Measurements from ENCODE around the gene BCL2L15.

Gene BCL2L15

DNA sequence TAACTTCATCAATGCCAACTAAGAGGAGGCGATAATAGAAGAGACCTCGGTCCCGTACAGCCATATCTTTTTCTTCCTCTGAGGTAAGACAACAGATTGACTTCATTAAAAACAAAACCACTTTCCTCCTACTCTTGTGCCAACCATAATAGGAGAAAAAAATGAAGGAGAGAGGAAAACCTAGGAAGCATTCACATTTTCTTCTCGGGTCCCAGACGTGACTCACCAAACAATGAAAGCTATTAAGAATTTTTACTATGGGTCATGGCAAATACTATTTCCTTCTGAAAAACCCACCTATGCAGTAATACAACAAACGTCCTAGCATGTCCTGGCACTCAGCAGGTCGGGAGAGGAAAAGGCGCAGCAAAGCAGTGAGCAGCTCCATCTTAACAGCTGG, 8.6 kb upstream of the BCL2L15 start:
- Mint-ChIP-seq H3K27me3 (ENCODE audit: low read depth) (no peaks in the 10 kb centered on the region), H3K27ac (no peak overlapping the region), H3K36me3 (ENCODE audit: low read depth) (peaks cover 59% of the 10 kb centered on the region), H3K4me3 (no peak overlapping the region), H3K4me1 (ENCODE audit: low read depth) (peaks cover 18% of the 10 kb centered on the region), H3K9me3 (no peaks in the 10 kb centered on the region)

GRCh38 chr1:113895098-113895497, 7.7 kb upstream of the BCL2L15 start:
- Mint-ChIP-seq H3K4me1 (ENCODE audit: low read depth) (peaks cover 20% of the 10 kb centered on the region), H3K36me3 (ENCODE audit: low read depth) (peaks cover 56% of the 10 kb centered on the region), H3K4me3 (no peak overlapping the region), H3K27me3 (ENCODE audit: low read depth) (no peaks in the 10 kb centered on the region), H3K27ac (no peak overlapping the region), H3K9me3 (no peaks in the 10 kb centered on the region)

DNA sequence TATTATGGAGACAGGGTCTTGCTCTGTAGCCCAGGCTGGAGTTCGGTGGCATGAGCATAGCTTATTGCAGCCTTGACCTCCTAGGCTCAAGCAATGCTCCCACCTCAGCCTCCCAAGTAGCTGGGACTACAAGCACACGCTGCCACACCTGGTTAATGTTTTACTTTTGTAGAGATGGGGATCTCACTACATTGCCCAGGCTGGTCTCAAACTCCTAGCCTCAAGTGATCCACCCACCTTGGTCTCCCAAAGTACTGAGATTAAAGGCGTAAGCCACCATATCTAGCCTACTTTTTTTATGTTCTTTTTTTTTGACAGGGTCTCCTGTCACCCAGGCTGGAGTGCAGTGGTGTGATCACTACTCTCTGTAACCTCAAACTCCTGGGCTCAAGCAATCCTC, 5.9 kb upstream of the BCL2L15 start:
- Mint-ChIP-seq H3K36me3 (ENCODE audit: low read depth) (peaks cover 41% of the 10 kb centered on the region), H3K9me3 (no peaks in the 10 kb centered on the region), H3K27me3 (ENCODE audit: low read depth) (no peaks in the 10 kb centered on the region), H3K27ac (no peak overlapping the region), H3K4me1 (ENCODE audit: low read depth) (peaks cover 11% of the 10 kb centered on the region), H3K4me3 (no peak overlapping the region)

DNA sequence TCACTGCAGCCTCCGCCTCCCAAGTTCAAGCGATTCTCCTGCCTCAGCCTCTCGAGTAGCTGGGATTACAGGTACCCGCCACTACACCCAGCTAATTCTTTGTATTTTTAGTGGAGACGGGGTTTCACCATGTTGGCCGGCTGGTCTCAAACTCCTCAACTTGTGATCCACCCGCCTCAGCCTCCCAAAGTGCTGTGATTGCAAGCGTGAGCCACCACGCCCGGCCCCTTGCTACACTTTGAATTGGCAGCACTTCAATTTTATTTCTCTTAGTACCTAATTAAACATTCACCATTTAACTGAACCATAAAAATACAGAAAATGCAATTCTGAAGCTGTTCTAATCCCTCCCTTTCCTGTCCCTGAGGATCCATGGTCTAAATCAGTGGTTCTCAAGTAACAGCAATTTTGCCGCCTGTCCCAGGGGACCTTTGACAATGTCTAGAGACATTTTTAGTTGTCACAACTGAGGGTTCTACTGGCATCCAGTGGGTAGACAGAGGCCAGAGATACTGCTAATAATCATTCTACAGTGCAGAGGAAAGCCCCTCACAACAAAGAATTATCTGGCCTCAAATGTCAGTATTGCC, 4.3 kb upstream of the BCL2L15 start:
- Mint-ChIP-seq H3K36me3 (ENCODE audit: low read depth) (peaks cover 31% of the 10 kb centered on the region), H3K4me3 (no peak overlapping the region), H3K27me3 (ENCODE audit: low read depth) (no peaks in the 10 kb centered on the region), H3K9me3 (no peaks in the 10 kb centered on the region), H3K27ac (no peak overlapping the region), H3K4me1 (ENCODE audit: low read depth) (peaks cover 14% of the 10 kb centered on the region)

- Mint-ChIP-seq H3K27ac (no peak overlapping the region), H3K4me3 (no peak overlapping the region), H3K27me3 (ENCODE audit: low read depth) (no peaks in the 10 kb centered on the region), H3K4me1 (ENCODE audit: low read depth) (peaks cover 19% of the 10 kb centered on the region), H3K36me3 (ENCODE audit: low read depth) (peaks cover 27% of the 10 kb centered on the region), H3K9me3 (no peaks in the 10 kb centered on the region)
These were observed 3.4 kb upstream of the BCL2L15 start for GRCh38 chr1:113890816-113891215.

DNA sequence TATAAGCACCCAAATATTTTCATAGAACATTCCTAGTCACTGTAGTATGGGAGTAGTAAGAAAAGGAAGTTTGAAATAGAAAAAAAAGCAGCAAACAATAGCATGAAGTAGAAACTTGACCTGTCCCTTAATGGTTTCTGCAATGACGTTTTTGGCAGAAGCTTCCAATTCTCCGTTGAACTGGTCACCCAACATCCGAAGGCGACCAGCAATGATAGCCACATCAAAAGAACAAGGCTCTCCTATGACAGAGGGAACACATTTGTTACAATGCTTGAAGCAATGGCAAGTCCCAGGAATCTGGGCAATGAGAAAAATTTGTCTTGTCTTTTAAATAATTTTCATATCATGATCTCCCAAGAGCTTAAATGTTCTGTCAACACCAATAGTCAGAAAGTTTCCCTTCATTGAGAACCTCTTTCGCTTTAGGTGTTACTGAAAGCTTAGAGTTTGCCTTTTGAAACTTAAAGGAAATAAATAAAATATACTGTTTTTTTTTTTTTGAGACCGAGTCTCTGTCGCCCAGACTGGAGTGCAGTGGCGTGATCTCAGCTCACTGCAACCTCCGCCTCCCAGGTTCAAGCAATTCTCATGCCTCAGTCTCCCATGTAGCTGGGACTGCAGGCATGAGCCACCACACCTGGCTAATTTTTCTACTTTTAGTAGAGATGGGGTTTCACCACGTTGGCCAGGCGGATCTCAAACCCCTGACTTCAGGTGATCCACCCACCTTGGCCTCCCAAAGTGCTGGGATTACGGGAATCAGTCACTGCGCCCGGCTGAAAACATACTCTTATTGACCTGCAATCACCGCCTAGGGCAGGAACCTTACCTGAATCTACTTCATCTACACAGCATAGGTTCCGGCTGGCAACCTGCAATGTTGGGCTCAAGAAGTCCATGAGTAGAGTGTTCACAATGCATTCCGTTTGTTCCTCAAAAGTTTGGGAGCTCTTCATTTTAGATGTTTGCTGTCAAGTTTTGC, 672 bp downstream of the BCL2L15 start:
- peaks cover 11% of the 10 kb centered on the region for H3K36me3 Mint-ChIP-seq (ENCODE audit: low read depth)
- H3K4me1 Mint-ChIP-seq (ENCODE audit: low read depth), result peaks cover 19% of the 10 kb centered on the region
- no peak overlapping the region for H3K27ac Mint-ChIP-seq
- peak overlapping the region; percentile 12 for H3K4me3 Mint-ChIP-seq
- H3K27me3 Mint-ChIP-seq (ENCODE audit: low read depth), result no peaks in the 10 kb centered on the region
- H3K9me3 Mint-ChIP-seq, result no peaks in the 10 kb centered on the region

DNA sequence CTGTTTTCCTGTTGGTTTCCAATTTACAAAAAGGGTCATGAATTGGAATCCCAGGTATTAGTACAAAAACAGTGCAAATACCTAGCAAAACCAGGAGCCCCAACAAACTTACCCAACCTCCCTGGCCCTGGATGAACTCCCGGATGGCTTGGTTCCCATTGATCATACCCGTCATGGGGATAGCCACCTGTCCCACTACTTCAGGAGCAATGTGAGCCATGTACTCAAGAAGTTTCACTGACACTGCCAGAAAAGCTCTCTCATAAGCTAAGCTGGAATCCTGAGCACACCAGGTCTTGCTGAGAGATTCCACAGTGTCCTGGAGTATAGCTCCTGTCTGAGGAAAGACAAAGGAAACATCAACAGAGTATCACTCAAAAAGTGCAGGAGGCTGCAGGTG, 5.7 kb downstream of the BCL2L15 start:
- Mint-ChIP-seq H3K27ac (no peak overlapping the region), H3K27me3 (ENCODE audit: low read depth) (no peaks in the 10 kb centered on the region), H3K9me3 (no peaks in the 10 kb centered on the region), H3K4me3 (no peak overlapping the region), H3K4me1 (ENCODE audit: low read depth) (peaks cover 33% of the 10 kb centered on the region), H3K36me3 (ENCODE audit: low read depth) (peaks cover 6% of the 10 kb centered on the region)

DNA sequence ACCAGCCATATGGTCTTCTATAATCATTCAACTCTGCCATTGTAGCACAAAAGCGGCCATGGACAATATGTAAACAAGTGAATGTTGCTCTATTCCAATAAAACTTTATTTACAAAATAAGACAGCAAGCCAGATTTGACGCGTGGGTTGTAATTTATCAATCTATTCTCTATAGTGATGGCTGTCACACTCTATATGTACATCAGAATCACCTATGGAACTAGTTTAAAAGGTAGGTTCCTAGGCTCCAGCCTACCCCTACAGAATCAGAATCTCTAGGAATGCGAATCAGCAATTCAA, 7.7 kb downstream of the BCL2L15 start:
- Mint-ChIP-seq H3K4me3 (no peak overlapping the region), H3K36me3 (ENCODE audit: low read depth) (no peaks in the 10 kb centered on the region), H3K9me3 (no peaks in the 10 kb centered on the region), H3K27ac (no peak overlapping the region), H3K4me1 (ENCODE audit: low read depth) (peaks cover 41% of the 10 kb centered on the region), H3K27me3 (ENCODE audit: low read depth) (no peaks in the 10 kb centered on the region)

DNA sequence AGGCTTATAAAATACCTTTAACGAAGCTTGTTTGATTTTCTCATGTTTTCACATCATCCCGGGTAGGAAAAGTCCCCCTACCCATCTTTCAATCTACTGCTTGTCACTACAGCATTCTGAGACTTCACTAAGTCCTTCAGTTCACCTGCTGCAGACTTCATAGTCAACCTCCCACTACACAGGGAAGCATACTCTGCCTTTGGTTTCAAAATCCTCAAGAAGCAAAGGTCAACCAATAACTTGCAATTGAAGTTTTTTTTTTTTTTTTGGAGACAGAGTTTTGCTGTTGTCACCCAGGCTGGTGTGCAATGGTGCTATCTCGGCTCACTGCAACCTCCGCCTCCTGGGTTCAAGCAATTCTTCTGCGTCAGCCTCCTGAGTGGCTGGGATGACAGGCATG, 11.2 kb downstream of the BCL2L15 start:
- Mint-ChIP-seq H3K4me1 (ENCODE audit: low read depth) (peaks cover 65% of the 10 kb centered on the region), H3K27ac (no peak overlapping the region), H3K27me3 (ENCODE audit: low read depth) (no peaks in the 10 kb centered on the region), H3K4me3 (no peak overlapping the region), H3K36me3 (ENCODE audit: low read depth) (peaks cover 6% of the 10 kb centered on the region), H3K9me3 (no peaks in the 10 kb centered on the region)

DNA sequence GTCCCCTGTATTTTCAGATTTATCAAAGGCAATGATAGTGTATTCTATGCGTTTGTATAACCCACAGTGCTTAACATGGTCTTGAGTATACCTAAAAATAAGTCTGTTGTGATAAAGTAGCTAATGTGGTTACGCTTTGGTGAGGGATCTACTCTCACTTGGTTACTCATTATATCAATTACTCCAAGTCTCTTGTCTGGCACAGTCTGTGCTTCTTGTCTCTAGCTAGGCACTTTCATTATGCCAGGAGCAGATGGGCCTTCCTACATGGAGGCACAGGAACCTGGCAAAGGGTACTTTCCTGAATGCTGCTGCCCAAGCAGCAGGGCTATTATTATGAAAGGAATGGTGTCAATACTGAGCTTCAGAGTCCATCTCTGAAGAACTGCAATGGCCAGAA, 11.7 kb downstream of the BCL2L15 start:
- peak overlapping the region; percentile 11 for H3K4me3 Mint-ChIP-seq
- H3K27ac Mint-ChIP-seq, result peak overlapping the region; percentile 5
- peaks cover 61% of the 10 kb centered on the region for H3K4me1 Mint-ChIP-seq (ENCODE audit: low read depth)
- H3K36me3 Mint-ChIP-seq (ENCODE audit: low read depth), result peaks cover 6% of the 10 kb centered on the region
- no peaks in the 10 kb centered on the region for H3K27me3 Mint-ChIP-seq (ENCODE audit: low read depth)
- H3K9me3 Mint-ChIP-seq, result no peaks in the 10 kb centered on the region

GRCh38 chr1:113874012-113874879, 13.1 kb downstream of the BCL2L15 start:
- H3K4me3 Mint-ChIP-seq, result peak overlapping the region; percentile 38
- peaks cover 11% of the 10 kb centered on the region for H3K36me3 Mint-ChIP-seq (ENCODE audit: low read depth)
- no peaks in the 10 kb centered on the region for H3K27me3 Mint-ChIP-seq (ENCODE audit: low read depth)
- H3K9me3 Mint-ChIP-seq, result no peaks in the 10 kb centered on the region
- peak overlapping the region; percentile 82 for H3K27ac Mint-ChIP-seq
- peaks cover 57% of the 10 kb centered on the region for H3K4me1 Mint-ChIP-seq (ENCODE audit: low read depth)

DNA sequence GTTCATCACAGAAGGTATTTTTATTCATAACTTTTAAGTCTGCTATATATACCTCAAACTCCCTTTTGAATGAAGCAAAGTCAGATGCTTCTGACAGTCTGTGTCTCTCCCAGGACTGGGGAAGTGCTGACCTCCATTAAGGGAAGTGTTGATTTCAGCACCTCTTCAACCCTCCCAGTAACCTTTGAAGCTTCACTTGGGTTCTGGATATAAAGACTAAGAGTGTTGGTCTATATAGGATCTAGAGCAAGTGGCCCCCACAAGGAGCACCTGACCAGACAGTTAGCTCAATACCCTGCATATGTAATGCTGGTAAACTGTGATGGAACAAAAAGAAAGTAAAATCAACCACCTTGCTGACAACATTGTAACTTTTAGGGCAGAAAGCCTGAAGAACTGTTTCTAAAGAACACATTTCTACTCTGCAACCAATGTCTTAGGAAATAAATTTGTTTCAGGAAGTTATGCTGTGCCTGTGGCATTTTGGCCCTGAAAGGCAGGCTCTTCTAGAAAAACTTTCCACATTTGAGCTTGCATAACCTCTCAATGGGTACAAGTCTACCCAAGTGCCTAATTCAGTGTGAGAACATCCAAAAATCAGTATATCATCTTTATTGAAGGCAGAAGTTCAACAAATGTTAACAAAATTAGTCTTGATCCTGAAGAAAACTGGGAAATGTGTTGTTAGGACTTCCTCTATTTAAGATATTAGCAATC, 15.0 kb downstream of the BCL2L15 start:
- no peaks in the 10 kb centered on the region for H3K9me3 Mint-ChIP-seq
- peak overlapping the region; percentile 97 for H3K27ac Mint-ChIP-seq
- H3K4me3 Mint-ChIP-seq, result peak overlapping the region; percentile 87
- H3K36me3 Mint-ChIP-seq (ENCODE audit: low read depth), result peaks cover 24% of the 10 kb centered on the region
- H3K4me1 Mint-ChIP-seq (ENCODE audit: low read depth), result peaks cover 63% of the 10 kb centered on the region
- H3K27me3 Mint-ChIP-seq (ENCODE audit: low read depth), result no peaks in the 10 kb centered on the region

DNA sequence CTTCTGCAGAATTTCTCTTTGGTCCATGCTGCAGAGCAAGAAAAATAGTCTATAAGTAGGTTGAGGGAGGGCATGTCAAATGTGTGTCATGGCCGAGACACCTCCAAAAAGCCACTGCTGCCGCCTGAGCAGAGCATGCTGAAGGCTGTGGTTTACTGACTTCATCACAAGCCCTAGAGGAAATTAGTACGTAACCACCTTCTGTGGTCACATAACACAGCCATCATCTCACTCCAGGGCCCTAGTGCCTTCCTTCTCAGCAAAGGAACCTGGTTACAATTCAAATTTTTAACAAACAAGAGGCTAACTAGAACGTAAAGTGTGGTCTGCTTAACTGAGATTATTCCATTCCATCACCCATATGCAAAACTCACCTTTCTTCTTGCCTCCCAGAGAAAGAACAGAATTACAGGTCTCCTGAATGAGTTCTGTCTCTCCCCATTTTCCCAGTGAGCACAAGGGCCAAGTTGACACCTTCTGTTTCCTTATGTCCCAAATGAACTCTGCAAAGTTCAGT, 15.7 kb downstream of the BCL2L15 start, which contains the start of gene PTPN22:
TSS of gene PTPN22 (minus strand) at position 116 of the 517 bp plus-strand sequence.
- H3K36me3 Mint-ChIP-seq (ENCODE audit: low read depth), result peaks cover 24% of the 10 kb centered on the region
- H3K27ac Mint-ChIP-seq, result peak within 1 kb of the TSS; percentile 97
- H3K9me3 Mint-ChIP-seq, result no peaks in the 10 kb centered on the region
- H3K4me1 Mint-ChIP-seq (ENCODE audit: low read depth), result peaks cover 66% of the 10 kb centered on the region
- H3K4me3 Mint-ChIP-seq, result peak within 1 kb of the TSS; percentile 87
- no peaks in the 10 kb centered on the region for H3K27me3 Mint-ChIP-seq (ENCODE audit: low read depth)

GRCh38 chr1:113870778-113871177, 16.6 kb downstream of the BCL2L15 start:
- Mint-ChIP-seq H3K4me1 (ENCODE audit: low read depth) (peaks cover 64% of the 10 kb centered on the region), H3K27me3 (ENCODE audit: low read depth) (no peaks in the 10 kb centered on the region), H3K27ac (peak overlapping the region; percentile 97), H3K36me3 (ENCODE audit: low read depth) (peaks cover 24% of the 10 kb centered on the region), H3K9me3 (no peaks in the 10 kb centered on the region), H3K4me3 (peak overlapping the region; percentile 87)
